ENCODE data around the gene CCDC124.

Gene CCDC124

DNA sequence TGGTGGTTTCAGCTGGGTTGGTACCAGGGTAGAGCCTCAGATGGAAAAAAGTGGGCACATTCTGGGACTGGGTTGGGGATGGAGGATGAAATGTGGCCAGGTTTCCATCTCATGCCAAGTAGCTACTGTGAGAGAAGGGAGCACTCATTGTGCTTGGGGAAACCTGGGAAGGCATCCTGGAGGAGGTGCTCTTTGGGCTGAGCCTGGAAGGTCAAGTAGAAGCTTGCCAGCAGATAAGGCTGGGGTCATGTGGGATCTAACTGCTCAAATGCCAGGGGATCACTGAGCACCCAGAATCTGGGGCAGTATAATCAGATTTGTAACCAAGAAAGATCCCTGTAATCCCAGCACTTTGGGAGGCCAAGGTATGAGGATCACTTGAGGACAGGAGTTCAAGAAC lies 25.1 kb downstream of the CCDC124 start:
- Histone ChIP-seq H3K27me3 (ENCODE audit: control insufficient read depth in 1 of 2, insufficient read depth in 2 of 2, low read length in 2 of 2) (peaks cover 7 to 30% of the 10 kb centered on the region in 2 donors), H3K9me3 (ENCODE audit: low read length) (no peaks in the 10 kb centered on the region), H3K4me1 (ENCODE audit: insufficient read depth, low read length) (no peaks in the 10 kb centered on the region), H3K9ac (ENCODE audit: low read length) (no peak overlapping the region), H3K4me3 (ENCODE audit: low read depth in 1 of 2, low read length in 2 of 2) (no peak overlapping the region), H3K27ac (ENCODE audit: low read depth, low read length) (no peak overlapping the region), H3K36me3 (ENCODE audit: insufficient read depth, low read length) (no peaks in the 10 kb centered on the region)

DNA sequence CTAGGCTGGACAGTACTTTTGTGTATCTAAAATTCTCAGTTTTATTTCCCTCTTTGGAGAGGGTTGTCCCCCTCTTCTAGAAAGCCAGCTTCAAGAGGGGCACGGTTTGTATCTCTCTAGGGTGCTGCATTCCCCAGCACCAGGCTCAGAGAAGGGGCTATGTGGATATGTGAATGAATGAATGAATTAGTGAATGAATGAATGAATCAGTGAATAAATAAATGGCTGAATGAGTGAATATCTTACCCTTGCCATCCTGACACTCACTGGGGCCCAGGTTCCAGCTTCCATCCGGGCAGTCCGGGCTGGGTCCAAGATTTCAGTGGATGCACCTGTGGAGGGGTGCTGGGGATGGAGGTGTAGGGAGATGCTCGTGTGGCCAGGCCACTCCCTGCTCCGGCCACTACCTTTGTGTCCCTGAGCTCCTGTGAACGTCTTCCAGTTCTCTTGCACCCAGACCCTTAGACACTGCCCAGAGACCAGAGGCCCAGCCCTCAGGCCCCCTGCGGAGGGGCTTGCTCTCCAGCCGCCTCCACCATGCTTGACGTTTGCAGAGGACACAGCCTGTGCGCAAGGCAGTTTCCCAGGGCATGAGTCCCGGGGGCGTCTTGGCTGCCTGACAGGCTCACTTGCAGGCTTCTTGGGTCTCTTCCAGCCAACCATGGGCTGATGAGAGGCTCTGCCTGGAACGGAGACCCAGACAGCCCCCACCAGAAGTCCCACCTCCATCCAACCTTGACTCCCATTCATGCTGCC lies 31.3 kb downstream of the CCDC124 start:
- Histone ChIP-seq H3K4me1 (ENCODE audit: insufficient read depth, low read length) (no peaks in the 10 kb centered on the region), H3K4me3 (ENCODE audit: low read depth in 1 of 2, low read length in 2 of 2) (no peak overlapping the region), H3K27me3 (ENCODE audit: control insufficient read depth in 1 of 2, insufficient read depth in 2 of 2, low read length in 2 of 2) (peaks cover 13 to 41% of the 10 kb centered on the region in 2 donors), H3K9ac (ENCODE audit: low read length) (no peak overlapping the region), H3K36me3 (ENCODE audit: insufficient read depth, low read length) (no peaks in the 10 kb centered on the region), H3K9me3 (ENCODE audit: low read length) (no peaks in the 10 kb centered on the region), H3K27ac (ENCODE audit: low read depth, low read length) (no peak overlapping the region)

DNA sequence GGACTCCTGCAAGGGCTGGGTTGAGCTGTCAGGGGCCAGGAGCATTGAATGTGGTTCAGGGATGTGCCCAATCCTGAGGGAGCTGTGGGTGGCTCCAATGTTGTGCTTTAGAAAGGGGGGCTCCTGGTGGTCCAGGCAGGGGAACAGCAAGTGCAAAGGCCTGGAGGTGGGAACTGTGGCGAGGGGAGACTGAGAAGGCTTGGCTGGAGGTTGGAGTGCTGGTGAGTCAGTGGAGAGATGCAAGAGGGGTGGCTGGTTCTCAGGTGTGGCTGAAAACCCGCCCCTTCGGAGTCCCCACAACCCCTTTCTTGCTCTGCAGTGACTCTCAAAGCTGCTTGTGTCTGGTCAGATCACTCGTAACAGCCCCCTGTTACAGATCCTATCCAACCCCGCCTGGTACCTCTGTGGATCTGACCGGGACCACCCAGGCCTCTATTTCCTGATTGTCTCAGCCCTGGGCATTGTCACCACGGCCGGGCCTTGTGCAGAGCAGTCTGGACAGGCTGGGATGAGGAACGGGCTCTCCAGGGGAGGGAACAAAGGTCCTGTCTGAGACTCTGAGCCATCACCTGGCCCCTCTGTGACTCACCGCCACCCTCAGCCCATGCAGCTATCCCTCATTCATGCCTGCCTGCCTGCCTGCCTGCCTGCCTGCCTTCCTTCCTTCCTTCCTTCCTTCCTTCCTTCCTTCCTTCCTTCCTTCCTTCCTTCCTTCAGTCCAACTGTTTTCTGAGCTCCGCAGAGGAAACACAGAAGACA lies 32.7 kb downstream of the CCDC124 start:
- H3K4me1 ChIP-seq (ENCODE audit: insufficient read depth, low read length), result no peaks in the 10 kb centered on the region
- H3K27ac ChIP-seq (ENCODE audit: low read depth, low read length), result no peak overlapping the region
- H3K27me3 ChIP-seq (ENCODE audit: control insufficient read depth in 1 of 2, insufficient read depth in 2 of 2, low read length in 2 of 2), result peaks cover 13 to 42% of the 10 kb centered on the region in 2 donors
- no peaks in the 10 kb centered on the region for H3K36me3 ChIP-seq (ENCODE audit: insufficient read depth, low read length)
- H3K4me3 ChIP-seq (ENCODE audit: low read depth in 1 of 2, low read length in 2 of 2), result no peak overlapping the region
- no peak overlapping the region for H3K9ac ChIP-seq (ENCODE audit: low read length)
- H3K9me3 ChIP-seq (ENCODE audit: low read length), result no peaks in the 10 kb centered on the region

DNA sequence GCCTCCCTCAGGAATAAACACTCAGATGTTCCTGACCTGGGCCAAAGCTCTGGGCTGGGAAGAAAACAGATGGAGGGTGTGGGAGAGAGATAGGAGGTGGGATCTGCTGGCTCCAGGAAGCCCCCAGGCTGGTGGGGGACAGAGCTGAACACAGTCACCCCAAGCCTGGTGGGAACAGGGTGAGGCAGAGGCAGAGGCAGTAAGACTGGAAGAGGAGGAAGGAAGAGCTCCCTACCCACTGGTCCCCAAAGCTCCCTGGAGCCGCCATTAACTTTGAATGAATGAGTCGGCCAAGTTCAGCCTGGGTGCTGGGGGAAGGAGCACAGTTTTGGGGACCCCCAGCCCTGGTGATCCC lies 33.3 kb downstream of the CCDC124 start:
- H3K9me3 ChIP-seq (ENCODE audit: low read length), result no peaks in the 10 kb centered on the region
- no peaks in the 10 kb centered on the region for H3K4me1 ChIP-seq (ENCODE audit: insufficient read depth, low read length)
- no peak overlapping the region for H3K27ac ChIP-seq (ENCODE audit: low read depth, low read length)
- no peak overlapping the region for H3K4me3 ChIP-seq (ENCODE audit: low read depth in 1 of 2, low read length in 2 of 2)
- H3K27me3 ChIP-seq (ENCODE audit: control insufficient read depth in 1 of 2, insufficient read depth in 2 of 2, low read length in 2 of 2), result peaks cover 13 to 42% of the 10 kb centered on the region in 2 donors
- no peaks in the 10 kb centered on the region for H3K36me3 ChIP-seq (ENCODE audit: insufficient read depth, low read length)
- no peak overlapping the region for H3K9ac ChIP-seq (ENCODE audit: low read length)

DNA sequence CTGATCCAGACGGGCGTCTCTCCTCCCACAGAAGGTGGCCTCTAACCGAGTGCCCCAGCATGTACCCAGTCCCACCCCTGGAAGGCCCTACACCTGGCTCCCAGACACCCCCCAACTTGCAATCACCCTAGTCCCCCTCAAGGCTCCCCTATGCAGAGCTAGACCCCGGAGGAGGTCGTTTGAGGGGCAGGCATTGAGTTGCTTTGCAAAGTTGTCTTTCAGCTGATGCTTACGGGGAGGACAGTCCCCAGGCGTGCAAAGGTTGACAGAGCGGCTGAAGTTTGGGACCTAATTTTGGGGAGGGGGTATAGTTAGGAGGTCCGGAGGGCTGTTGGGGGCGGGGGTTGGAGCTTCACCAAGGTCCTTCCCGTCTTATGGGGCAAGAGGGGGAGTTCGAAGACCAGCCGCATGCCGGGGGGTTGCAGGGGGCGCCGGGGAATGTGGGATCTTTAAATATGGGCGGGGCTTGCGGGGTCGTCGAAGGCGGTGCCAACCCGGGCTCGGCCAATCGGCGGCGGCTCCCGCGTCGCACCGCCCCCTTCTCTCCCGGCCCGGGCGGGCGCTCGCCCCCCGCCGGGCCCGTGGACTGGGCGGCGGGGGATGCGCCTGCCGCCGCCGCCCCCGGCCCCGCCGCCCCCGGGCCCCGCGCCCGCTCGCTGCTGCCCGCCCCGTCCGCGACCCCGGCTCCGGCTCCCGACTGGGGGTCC lies 33.9 kb downstream of the CCDC124 start, which contains the start of gene KCNN1:
Gene KCNN1 (plus strand): TSS at position 558 of the 707 bp plus-strand sequence. CDS start 6,782 bp downstream, outside the sequence.
- Histone ChIP-seq H3K4me1 (ENCODE audit: insufficient read depth, low read length) (no peaks in the 10 kb centered on the region), H3K36me3 (ENCODE audit: insufficient read depth, low read length) (no peaks in the 10 kb centered on the region), H3K4me3 (ENCODE audit: low read depth in 1 of 2, low read length in 2 of 2) (no peak within 1 kb of the TSS), H3K9ac (ENCODE audit: low read length) (no peak within 1 kb of the TSS), H3K27me3 (ENCODE audit: control insufficient read depth in 1 of 2, insufficient read depth in 2 of 2, low read length in 2 of 2) (peaks cover 13 to 42% of the 10 kb centered on the region in 2 donors), H3K27ac (ENCODE audit: low read depth, low read length) (no peak within 1 kb of the TSS), H3K9me3 (ENCODE audit: low read length) (no peaks in the 10 kb centered on the region)

DNA sequence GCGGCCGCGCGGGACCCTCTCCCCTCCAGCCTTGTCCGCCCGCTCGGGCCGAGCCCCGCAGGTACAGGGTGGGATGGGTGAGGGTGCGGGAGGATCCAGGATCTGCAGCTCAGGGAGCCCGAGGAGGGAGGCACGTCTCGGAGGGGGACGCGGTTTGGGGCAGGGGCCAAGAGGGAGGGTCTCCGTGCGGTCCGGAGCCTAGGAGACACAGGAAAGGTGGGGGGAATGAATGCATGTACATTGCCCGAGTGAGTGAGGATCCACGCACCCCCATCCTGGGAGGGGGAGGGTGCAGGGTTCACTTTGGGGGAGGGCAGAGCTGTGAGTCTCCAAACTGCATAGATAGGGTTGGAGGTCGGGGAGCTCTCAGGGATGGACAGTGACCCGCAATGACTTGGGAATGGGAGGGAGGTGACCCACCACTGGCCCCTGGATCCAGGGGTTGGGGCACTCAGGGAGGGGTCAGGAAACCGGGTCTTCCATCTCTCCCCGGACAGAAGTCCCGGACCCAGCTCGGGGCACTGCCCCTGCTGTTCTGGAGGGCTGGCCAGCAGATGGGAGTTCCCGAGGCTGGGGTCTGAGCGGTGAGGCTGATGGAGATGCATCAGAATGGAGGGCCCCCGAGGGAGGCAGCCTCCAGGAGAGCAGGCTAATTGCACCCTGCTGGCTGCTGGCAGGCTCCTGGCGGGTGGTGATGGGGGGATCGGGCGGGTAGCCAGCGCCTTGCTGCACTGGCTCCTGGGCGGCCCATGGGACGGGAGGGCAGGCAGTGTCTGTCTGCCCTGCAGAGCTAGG lies 34.6 kb downstream of the CCDC124 start:
- H3K4me3 ChIP-seq (ENCODE audit: low read depth in 1 of 2, low read length in 2 of 2), result no peak overlapping the region
- no peaks in the 10 kb centered on the region for H3K9me3 ChIP-seq (ENCODE audit: low read length)
- no peak overlapping the region for H3K9ac ChIP-seq (ENCODE audit: low read length)
- no peaks in the 10 kb centered on the region for H3K36me3 ChIP-seq (ENCODE audit: insufficient read depth, low read length)
- no peaks in the 10 kb centered on the region for H3K4me1 ChIP-seq (ENCODE audit: insufficient read depth, low read length)
- H3K27ac ChIP-seq (ENCODE audit: low read depth, low read length), result no peak overlapping the region
- H3K27me3 ChIP-seq (ENCODE audit: control insufficient read depth in 1 of 2, insufficient read depth in 2 of 2, low read length in 2 of 2), result peaks cover 13 to 42% of the 10 kb centered on the region in 2 donors

DNA sequence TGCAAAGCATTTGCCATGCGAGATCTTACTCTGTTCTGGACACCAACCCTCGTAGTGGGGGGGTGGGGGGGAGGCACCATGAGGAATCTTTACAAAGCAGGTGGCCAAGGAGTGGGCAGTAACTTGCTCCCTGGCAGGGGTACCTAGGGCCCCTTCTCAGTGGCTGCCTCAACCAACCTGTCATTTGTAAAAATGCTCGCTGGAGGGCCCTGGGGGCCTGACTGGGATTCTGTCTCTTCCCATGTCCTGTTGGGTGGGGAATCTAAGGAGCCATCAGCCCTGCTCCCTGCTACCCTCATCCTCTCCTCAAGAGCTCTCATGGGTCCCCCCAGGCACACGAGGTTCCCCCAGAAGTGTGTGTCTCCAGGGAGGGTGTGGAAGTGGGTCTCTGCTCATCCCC lies 35.5 kb downstream of the CCDC124 start:
- no peaks in the 10 kb centered on the region for H3K4me1 ChIP-seq (ENCODE audit: insufficient read depth, low read length)
- peaks cover 13 to 42% of the 10 kb centered on the region in 2 donors for H3K27me3 ChIP-seq (ENCODE audit: control insufficient read depth in 1 of 2, insufficient read depth in 2 of 2, low read length in 2 of 2)
- H3K4me3 ChIP-seq (ENCODE audit: low read depth in 1 of 2, low read length in 2 of 2), result no peak overlapping the region
- no peaks in the 10 kb centered on the region for H3K9me3 ChIP-seq (ENCODE audit: low read length)
- no peak overlapping the region for H3K9ac ChIP-seq (ENCODE audit: low read length)
- H3K36me3 ChIP-seq (ENCODE audit: insufficient read depth, low read length), result no peaks in the 10 kb centered on the region
- no peak overlapping the region for H3K27ac ChIP-seq (ENCODE audit: low read depth, low read length)

DNA sequence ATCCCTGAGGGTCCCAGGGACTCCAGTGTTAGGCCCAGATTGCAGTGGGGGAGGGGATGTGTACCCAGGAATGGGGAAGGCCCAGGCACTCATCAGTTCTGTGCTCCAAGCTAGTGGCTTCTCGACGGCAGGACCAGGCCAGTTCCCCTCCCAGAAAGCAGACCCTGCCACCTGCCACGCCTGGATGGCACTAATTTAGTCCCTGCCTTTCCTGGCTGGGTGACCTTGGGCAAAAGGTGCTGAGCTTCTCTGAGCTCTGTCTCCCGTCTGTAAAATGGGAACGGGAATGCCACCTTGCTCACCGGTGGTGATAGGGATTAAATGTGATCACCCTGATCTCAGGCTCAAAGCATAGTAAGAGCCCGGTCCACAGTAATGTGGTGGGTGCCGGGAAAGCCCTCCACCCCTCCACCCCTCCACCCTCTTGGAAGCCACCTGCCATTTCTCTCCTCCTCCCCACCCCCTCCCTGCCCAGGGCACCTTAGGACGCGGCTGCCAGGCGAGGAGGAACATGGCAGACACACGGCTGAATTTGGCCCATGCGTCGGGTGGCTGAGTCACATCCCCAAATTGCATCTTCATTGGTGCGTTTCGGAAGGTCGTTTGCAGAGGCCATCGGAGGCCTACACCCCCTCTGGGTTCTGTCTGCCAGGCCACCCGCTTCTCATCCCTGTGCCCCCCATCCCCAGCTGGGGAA lies 36.4 kb downstream of the CCDC124 start:
- peaks cover 13 to 37% of the 10 kb centered on the region in 2 donors for H3K27me3 ChIP-seq (ENCODE audit: control insufficient read depth in 1 of 2, insufficient read depth in 2 of 2, low read length in 2 of 2)
- no peaks in the 10 kb centered on the region for H3K9me3 ChIP-seq (ENCODE audit: low read length)
- H3K4me3 ChIP-seq (ENCODE audit: low read depth in 1 of 2, low read length in 2 of 2), result no peak overlapping the region
- H3K36me3 ChIP-seq (ENCODE audit: insufficient read depth, low read length), result no peaks in the 10 kb centered on the region
- no peak overlapping the region for H3K9ac ChIP-seq (ENCODE audit: low read length)
- no peaks in the 10 kb centered on the region for H3K4me1 ChIP-seq (ENCODE audit: insufficient read depth, low read length)
- H3K27ac ChIP-seq (ENCODE audit: low read depth, low read length), result no peak overlapping the region

DNA sequence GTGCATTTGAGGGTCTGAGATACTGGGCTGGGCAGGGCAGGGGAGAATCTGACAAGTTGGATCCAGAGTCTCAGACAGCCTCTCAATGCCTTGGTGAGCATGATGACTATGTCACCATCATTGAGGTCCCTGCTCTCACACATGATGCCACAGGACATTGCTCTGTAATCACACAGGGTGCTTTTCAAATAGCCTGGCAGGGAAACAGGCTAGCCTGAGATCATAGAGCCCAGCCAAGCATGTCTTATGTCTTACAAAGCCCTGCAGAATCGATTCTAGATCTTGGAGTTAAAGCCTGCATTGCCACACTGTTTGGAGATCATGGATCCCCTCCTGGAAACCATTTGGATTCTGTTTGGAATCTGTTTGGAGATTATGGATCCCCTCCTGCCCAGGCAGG lies 39.4 kb downstream of the CCDC124 start:
- no peaks in the 10 kb centered on the region for H3K4me1 ChIP-seq (ENCODE audit: insufficient read depth, low read length)
- H3K9ac ChIP-seq (ENCODE audit: low read length), result no peak overlapping the region
- H3K4me3 ChIP-seq (ENCODE audit: low read depth in 1 of 2, low read length in 2 of 2), result no peak overlapping the region
- no peaks in the 10 kb centered on the region for H3K9me3 ChIP-seq (ENCODE audit: low read length)
- no peaks in the 10 kb centered on the region for H3K36me3 ChIP-seq (ENCODE audit: insufficient read depth, low read length)
- no peak overlapping the region for H3K27ac ChIP-seq (ENCODE audit: low read depth, low read length)
- H3K27me3 ChIP-seq (ENCODE audit: control insufficient read depth in 1 of 2, insufficient read depth in 2 of 2, low read length in 2 of 2), result peaks cover 4 to 14% of the 10 kb centered on the region in 2 donors

DNA sequence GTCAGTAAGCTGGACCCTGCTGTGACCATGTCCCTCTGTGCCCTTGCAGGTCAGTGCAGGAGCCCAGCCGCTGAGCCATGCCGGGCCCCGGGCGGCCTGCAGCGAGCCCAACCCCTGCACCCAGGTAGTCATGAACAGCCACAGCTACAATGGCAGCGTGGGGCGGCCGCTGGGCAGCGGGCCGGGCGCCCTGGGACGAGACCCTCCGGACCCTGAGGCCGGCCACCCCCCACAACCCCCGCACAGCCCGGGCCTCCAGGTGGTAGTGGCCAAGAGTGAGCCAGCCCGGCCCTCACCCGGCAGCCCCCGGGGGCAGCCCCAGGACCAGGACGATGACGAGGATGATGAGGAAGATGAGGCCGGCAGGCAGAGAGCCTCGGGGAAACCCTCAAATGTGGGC lies 40.9 kb downstream of the CCDC124 start:
- H3K4me3 ChIP-seq (ENCODE audit: low read depth in 1 of 2, low read length in 2 of 2), result no peak overlapping the region
- no peak overlapping the region for H3K27ac ChIP-seq (ENCODE audit: low read depth, low read length)
- H3K4me1 ChIP-seq (ENCODE audit: insufficient read depth, low read length), result no peaks in the 10 kb centered on the region
- H3K36me3 ChIP-seq (ENCODE audit: insufficient read depth, low read length), result no peaks in the 10 kb centered on the region
- no peak overlapping the region for H3K9ac ChIP-seq (ENCODE audit: low read length)
- H3K27me3 ChIP-seq (ENCODE audit: control insufficient read depth in 1 of 2, insufficient read depth in 2 of 2, low read length in 2 of 2), result peaks cover 0 to 4% of the 10 kb centered on the region in 2 donors
- no peaks in the 10 kb centered on the region for H3K9me3 ChIP-seq (ENCODE audit: low read length)

Measured in muscle layer of colon (tissue), 2 donors.